Measurements from ENCODE around the gene FER. TPM values are rescaled to one million over a fixed set of nuclear protein-coding genes. Genes with fewer than 3 reads are reported as not detected.
"Not testable (repeated sequence)": the region's sequence is repeated elsewhere in the genome, so short reads cannot be mapped to it uniquely, and the experiment has no call there.

The FER gene
- total RNA-seq, 2 experiments from 2014 or later, result 9.0 to 9.8 TPM

DNA sequence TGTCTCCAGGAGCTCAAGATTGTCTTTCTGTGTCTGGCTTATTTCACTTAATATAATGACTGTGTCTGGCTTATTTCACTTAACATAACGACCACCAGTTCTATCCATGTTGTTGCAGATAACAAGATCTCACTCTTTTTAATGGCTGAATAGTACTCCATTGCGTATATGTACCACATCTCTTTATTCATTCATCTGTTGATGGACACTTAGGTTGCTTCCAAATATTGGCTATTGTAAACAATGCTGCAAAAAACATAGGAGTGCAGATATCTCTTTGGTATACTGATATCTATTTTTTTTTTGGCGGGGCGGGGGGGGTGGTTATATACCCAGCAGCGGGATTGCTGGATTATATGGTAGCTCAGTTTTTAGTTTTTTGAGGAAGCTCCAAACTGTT lies 45.5 kb downstream of the FER start:
- intact Hi-C loops (cut with micrococcal nuclease), result no loop called here

GRCh38 chr5:108794349-108794748 lies 46.7 kb downstream of the FER start:
- ATAC-seq; intact Hi-C loops (cut with micrococcal nuclease); H3K4me3 Mint-ChIP-seq; POLR2A ChIA-PET; CTCF ChIA-PET; H3K9me3 Mint-ChIP-seq; H3K27ac Mint-ChIP-seq; H3K27me3 Mint-ChIP-seq; H3K4me1 Mint-ChIP-seq (ENCODE audit: low read depth); DNase-seq; H3K36me3 Mint-ChIP-seq (ENCODE audit: low read depth): not testable (repeated sequence)

More for the DNA sequence above, 45.5 kb downstream of the FER start:
- H3K36me3 Mint-ChIP-seq (ENCODE audit: low read depth), result peaks cover 4% of the 10 kb centered on the region
- peaks cover 2% of the 10 kb centered on the region for H3K4me1 Mint-ChIP-seq (ENCODE audit: low read depth)
- H3K27ac Mint-ChIP-seq, result no peak overlapping the region
- POLR2A ChIA-PET, result no interaction called here
- H3K9me3 Mint-ChIP-seq, result peaks cover 3% of the 10 kb centered on the region
- DNase-seq (no peak), ATAC-seq (no peak)
- H3K27me3 Mint-ChIP-seq, result no peaks in the 10 kb centered on the region
- H3K4me3 Mint-ChIP-seq, result no peak overlapping the region
- TF ChIP-seq CTCF (IDR thresholded peaks at IDR 0.05), result no peak
- CTCF ChIA-PET, result interaction anchor here (1.5 to 2.0 kb wide), 2 partner anchors 11 to 24 kb away, joined by 3 to 5 read pairs; no protein-coding TSS in a partner anchor

- DNase-seq, result no peak
- CTCF ChIA-PET, result no interaction called here
- intact Hi-C loops (cut with micrococcal nuclease), result no loop called here
- Mint-ChIP-seq H3K4me1 (ENCODE audit: low read depth) (peaks cover 7% of the 10 kb centered on the region), H3K36me3 (ENCODE audit: low read depth) (peaks cover 7% of the 10 kb centered on the region), H3K27me3 (no peaks in the 10 kb centered on the region), H3K27ac (no peak overlapping the region), H3K4me3 (no peak overlapping the region), H3K9me3 (peaks cover 3% of the 10 kb centered on the region)
- no peak for ATAC-seq
- no peak for TF ChIP-seq CTCF (IDR thresholded peaks at IDR 0.05)
- POLR2A ChIA-PET, result no interaction called here
These were observed 49.7 kb downstream of the FER start for GRCh38 chr5:108797396-108797795.

DNA sequence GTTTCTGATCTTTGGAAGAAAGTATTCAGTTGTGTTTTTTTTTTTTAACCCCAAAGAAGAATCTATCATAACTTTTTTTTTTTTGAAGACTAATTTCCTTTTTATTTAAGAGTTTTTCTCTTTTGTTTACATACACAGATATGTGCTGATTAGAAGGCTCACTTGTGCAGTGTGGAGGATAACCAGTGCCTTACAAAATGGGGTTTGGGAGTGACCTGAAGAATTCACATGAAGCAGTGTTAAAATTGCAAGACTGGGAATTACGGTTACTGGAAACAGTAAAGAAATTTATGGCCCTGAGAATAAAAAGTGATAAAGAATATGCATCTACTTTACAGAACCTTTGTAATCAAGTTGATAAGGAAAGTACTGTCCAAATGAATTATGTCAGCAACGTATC lies 50.3 kb downstream of the FER start:
- intact Hi-C loops (cut with micrococcal nuclease), result no loop called here
- ATAC-seq (no peak), DNase-seq (no peak)
- no peak for TF ChIP-seq CTCF (IDR thresholded peaks at IDR 0.05)
- no peak overlapping the region for H3K27ac Mint-ChIP-seq
- H3K4me3 Mint-ChIP-seq, result no peak overlapping the region
- H3K36me3 Mint-ChIP-seq (ENCODE audit: low read depth), result peaks cover 13% of the 10 kb centered on the region
- ChIA-PET POLR2A (no interaction called here), CTCF (no interaction called here)
- H3K9me3 Mint-ChIP-seq, result peaks cover 3% of the 10 kb centered on the region
- no peaks in the 10 kb centered on the region for H3K27me3 Mint-ChIP-seq
- H3K4me1 Mint-ChIP-seq (ENCODE audit: low read depth), result peaks cover 7% of the 10 kb centered on the region

DNA sequence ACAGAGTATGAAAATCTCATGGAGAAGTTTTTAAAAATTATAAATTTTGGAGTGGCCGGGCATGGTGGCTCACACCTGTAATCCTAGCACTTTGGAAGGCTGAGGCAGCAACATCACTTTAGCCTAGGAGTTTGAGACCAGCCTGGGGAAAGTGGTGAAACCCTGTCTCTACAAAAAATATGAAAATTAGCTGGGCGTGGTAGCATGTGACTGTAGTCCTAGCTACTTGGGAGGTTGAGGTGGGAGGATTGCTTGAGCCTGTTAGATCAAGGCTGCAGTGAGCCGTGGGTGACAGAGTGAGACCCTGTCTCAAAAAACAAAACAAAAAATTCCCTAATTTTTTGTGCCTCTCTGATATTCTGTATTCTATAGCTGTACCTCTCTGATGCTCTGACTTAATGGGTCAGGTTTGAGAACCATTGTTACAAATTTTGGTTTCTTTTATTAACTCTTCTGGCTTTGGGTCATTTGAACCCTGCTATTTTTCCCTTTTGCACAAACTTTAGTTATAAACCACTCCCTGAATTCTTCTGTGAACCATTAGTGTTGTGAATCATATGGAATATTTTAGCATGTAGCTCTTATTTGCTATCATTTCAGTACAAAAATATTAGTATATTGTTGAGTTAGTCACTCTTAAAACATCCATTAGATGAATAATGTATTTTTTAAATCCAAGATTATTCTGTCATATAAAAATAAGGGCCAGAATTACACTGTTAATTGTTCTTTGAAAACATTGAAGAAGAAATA lies 51.0 kb downstream of the FER start:
- peaks cover 7% of the 10 kb centered on the region for H3K4me1 Mint-ChIP-seq (ENCODE audit: low read depth)
- H3K27me3 Mint-ChIP-seq, result no peaks in the 10 kb centered on the region
- H3K36me3 Mint-ChIP-seq (ENCODE audit: low read depth), result peaks cover 20% of the 10 kb centered on the region
- intact Hi-C loops (cut with micrococcal nuclease), result no loop called here
- ChIA-PET POLR2A (no interaction called here), CTCF (no interaction called here)
- DNase-seq (no peak), ATAC-seq (no peak)
- H3K9me3 Mint-ChIP-seq, result peaks cover 2% of the 10 kb centered on the region
- no peak overlapping the region for H3K27ac Mint-ChIP-seq
- no peak for TF ChIP-seq CTCF (IDR thresholded peaks at IDR 0.05)
- no peak overlapping the region for H3K4me3 Mint-ChIP-seq
